Calu3 (cell line): Measurements from ENCODE around the gene IGSF9. TPM values are rescaled to one million over a fixed set of nuclear protein-coding genes. Genes with fewer than 3 reads are reported as not detected.

Source experiments
- BruUV-seq: library from RNA; stranded (reverse); fragments of 400-500 nt; replicated peaks from 2 replicates; lab custom pipeline; 2021; lab: Mats Ljungman, UMichigan
- CTCF ChIA-PET: fragments of 300-600 bp; sonication (Branson Sonifier 250); formaldehyde crosslinking; loops from one replicate; lab custom pipeline; 2022; ENCODE audit warnings: antibody characterized with exemption; lab: Charles Lee
- DNase-seq: peaks from one replicate; pipeline ENCODE4 v3.0.0; 2022
- H3K27ac Mint-ChIP-seq: one replicate; pipeline ENCODE4 v1.8.0; 2022; ENCODE audit warnings: mixed read lengths; ENCODE audit not compliant: unreplicated experiment
- H3K27me3 Mint-ChIP-seq: one replicate; pipeline ENCODE4 v1.8.0; 2022; ENCODE audit warnings: mixed read lengths; ENCODE audit not compliant: unreplicated experiment
- H3K36me3 Mint-ChIP-seq: one replicate; pipeline ENCODE4 v1.8.0; 2022; ENCODE audit warnings: mild to moderate bottlenecking, moderate library complexity, mixed read lengths; ENCODE audit not compliant: insufficient read depth, unreplicated experiment
- H3K4me1 Mint-ChIP-seq: one replicate; pipeline ENCODE4 v1.8.0; 2022; ENCODE audit warnings: mild to moderate bottlenecking, low read depth, mixed read lengths; ENCODE audit not compliant: unreplicated experiment
- H3K4me3 Mint-ChIP-seq: one replicate; pipeline ENCODE4 v1.8.0; 2022; ENCODE audit warnings: mild to moderate bottlenecking, low read depth, moderate library complexity, mixed read lengths; ENCODE audit not compliant: unreplicated experiment
- H3K9me3 Mint-ChIP-seq: one replicate; pipeline ENCODE4 v1.8.0; 2022; ENCODE audit warnings: low read depth, mixed read lengths; ENCODE audit not compliant: unreplicated experiment
- intact Hi-C: fragments of 100-400 bp; cut with micrococcal nuclease; formaldehyde crosslinking; loops from one replicate; pipeline ENCODE4 v1.10.0; 2022; ENCODE audit not compliant: unreplicated experiment
- total RNA-seq: library from RNA; stranded (reverse); gene quantifications from 2 replicates; pipeline ENCODE4 v1.2.3, GENCODE V29; 2022
- TF ChIP-seq, protein P1 (sequence below): fragments of 200-600 bp; IDR thresholded peaks from one replicate; pipeline ENCODE4 v1.8.0; 2022; ENCODE audit warnings: antibody characterized with exemption; ENCODE audit not compliant: unreplicated experiment

The IGSF9 gene
- total RNA-seq, 1 experiment from 2014 or later = 7.6 TPM

DNA sequence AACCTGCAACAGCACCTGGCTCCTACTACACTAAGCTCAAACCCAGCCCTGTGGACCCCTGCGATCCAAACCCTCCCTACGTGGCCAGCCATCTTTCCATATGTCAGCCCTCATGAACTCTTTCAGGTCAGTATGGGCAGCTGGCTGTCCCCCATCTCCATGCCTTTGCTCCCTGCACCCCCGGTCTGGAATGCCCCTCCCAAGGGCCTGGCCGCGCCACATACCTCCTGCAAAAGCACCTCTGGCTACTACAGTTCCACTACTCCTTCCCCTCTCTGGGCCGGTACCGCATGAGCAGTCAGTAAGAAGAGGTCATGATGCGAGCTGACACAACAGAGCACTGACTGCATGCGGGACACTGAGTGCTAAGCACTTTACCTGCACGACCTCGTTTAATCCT, 10.1 kb downstream of the IGSF9 start:
- Mint-ChIP-seq H3K27ac (no peak overlapping the region), H3K9me3 (no peaks in the 10 kb centered on the region), H3K4me3 (no peak overlapping the region), H3K4me1 (peaks cover 39% of the 10 kb centered on the region), H3K27me3 (no peaks in the 10 kb centered on the region), H3K36me3 (peaks cover 6% of the 10 kb centered on the region)
- CTCF ChIA-PET = interaction anchor here (0.7 to 4.8 kb wide), 2 partner anchors 73 to 137 kb away, joined by 3 to 20 read pairs; no protein-coding TSS in a partner anchor
- TF ChIP-seq, protein P1, sequence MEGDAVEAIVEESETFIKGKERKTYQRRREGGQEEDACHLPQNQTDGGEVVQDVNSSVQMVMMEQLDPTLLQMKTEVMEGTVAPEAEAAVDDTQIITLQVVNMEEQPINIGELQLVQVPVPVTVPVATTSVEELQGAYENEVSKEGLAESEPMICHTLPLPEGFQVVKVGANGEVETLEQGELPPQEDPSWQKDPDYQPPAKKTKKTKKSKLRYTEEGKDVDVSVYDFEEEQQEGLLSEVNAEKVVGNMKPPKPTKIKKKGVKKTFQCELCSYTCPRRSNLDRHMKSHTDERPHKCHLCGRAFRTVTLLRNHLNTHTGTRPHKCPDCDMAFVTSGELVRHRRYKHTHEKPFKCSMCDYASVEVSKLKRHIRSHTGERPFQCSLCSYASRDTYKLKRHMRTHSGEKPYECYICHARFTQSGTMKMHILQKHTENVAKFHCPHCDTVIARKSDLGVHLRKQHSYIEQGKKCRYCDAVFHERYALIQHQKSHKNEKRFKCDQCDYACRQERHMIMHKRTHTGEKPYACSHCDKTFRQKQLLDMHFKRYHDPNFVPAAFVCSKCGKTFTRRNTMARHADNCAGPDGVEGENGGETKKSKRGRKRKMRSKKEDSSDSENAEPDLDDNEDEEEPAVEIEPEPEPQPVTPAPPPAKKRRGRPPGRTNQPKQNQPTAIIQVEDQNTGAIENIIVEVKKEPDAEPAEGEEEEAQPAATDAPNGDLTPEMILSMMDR = no peak
- BruUV-seq = no TSS peak
- DNase-seq = no peak
- intact Hi-C loops = loop anchor here (10.0 kb wide), 1 partner anchor 149 kb away; the partner anchor contains the start of gene KCNJ9

GRCh38 chr1:159934136-159935039, 11.0 kb downstream of the IGSF9 start:
- H3K4me1 Mint-ChIP-seq = peaks cover 32% of the 10 kb centered on the region
- intact Hi-C loops = loop anchor here (10.0 kb wide), 1 partner anchor 150 kb away; the partner anchor contains the start of gene KCNJ9
- H3K27me3 Mint-ChIP-seq = no peaks in the 10 kb centered on the region
- no peaks in the 10 kb centered on the region for H3K9me3 Mint-ChIP-seq
- H3K4me3 Mint-ChIP-seq = no peak overlapping the region
- CTCF ChIA-PET = interaction anchor here (0.5 to 4.8 kb wide), 3 partner anchors 71 to 213 kb away, joined by 3 to 20 read pairs (median 3); no protein-coding TSS in a partner anchor
- TF ChIP-seq, protein P1 = no peak
- no peak overlapping the region for H3K27ac Mint-ChIP-seq
- peaks cover 6% of the 10 kb centered on the region for H3K36me3 Mint-ChIP-seq
- DNase-seq = no peak
- BruUV-seq = no TSS peak

- intact Hi-C loops = loop anchor here (10.0 kb wide), 1 partner anchor 151 kb away; the partner anchor contains the start of gene KCNJ9
- CTCF ChIA-PET = interaction anchor here (1.3 to 4.8 kb wide), 2 partner anchors 41 to 75 kb away, joined by 3 to 20 read pairs; no protein-coding TSS in a partner anchor
- Mint-ChIP-seq H3K27ac (no peak overlapping the region), H3K4me3 (no peak overlapping the region), H3K27me3 (no peaks in the 10 kb centered on the region), H3K36me3 (peaks cover 6% of the 10 kb centered on the region), H3K4me1 (peaks cover 23% of the 10 kb centered on the region), H3K9me3 (no peaks in the 10 kb centered on the region)
- TF ChIP-seq, protein P1 = no peak
- DNase-seq = no peak
- BruUV-seq = no TSS peak
Measured at GRCh38 chr1:159933347-159933746, 12.1 kb downstream of the IGSF9 start.
